ENCODE results near the gene CACFD1.

Gene CACFD1

GRCh38 chr9:133464638-133465037, 4.9 kb downstream of the CACFD1 start:
- no peak for DNase-seq (ENCODE audit: low spot score)

DNA sequence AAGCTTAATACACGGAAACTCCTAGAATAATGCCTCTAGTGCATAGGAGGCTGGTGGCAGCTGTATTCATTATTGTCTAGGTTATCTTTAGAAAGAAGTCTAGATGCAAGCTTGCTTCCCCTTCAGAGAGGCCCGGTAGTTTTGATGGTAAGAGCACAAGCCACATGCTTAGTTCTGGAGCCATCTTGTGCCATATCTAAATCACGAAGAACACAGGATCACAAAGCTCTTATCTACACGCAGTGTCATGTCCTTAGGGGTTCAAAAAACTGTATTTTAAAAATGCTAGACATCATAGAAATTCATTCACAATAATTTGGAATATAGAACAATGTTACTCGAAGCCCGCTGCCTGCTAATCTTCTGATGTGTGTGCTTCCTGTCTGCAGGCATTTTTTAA, 6.2 kb downstream of the CACFD1 start:
- DNase-seq (ENCODE audit: low spot score): no peak

- no peak for DNase-seq (ENCODE audit: low spot score)
These were observed 7.3 kb downstream of the CACFD1 start for GRCh38 chr9:133467101-133467500.

DNA sequence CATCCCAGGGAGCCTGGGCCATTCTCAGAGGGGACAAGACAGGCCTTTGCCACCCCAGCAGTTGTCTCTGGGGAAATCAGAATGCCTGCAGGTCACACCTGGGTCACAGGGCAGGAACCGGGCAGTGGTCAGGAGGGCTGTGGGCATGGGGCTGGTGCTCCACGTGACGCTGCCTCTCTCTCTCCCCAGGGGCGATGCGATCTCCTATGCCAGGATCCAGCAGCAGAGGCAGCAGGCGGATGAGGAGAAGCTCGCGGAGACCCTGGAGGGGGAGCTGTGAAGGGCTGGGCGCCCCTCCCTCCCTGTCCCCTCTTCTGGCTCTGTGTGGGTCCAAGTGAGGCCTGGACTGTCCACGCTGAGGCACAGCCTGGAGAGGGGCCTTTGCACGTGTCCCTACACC, 8.6 kb downstream of the CACFD1 start:
- DNase-seq (ENCODE audit: low spot score): no peak

- no peak for DNase-seq (ENCODE audit: low spot score)
These were observed 9.1 kb downstream of the CACFD1 start for GRCh38 chr9:133468777-133469421.

DNA sequence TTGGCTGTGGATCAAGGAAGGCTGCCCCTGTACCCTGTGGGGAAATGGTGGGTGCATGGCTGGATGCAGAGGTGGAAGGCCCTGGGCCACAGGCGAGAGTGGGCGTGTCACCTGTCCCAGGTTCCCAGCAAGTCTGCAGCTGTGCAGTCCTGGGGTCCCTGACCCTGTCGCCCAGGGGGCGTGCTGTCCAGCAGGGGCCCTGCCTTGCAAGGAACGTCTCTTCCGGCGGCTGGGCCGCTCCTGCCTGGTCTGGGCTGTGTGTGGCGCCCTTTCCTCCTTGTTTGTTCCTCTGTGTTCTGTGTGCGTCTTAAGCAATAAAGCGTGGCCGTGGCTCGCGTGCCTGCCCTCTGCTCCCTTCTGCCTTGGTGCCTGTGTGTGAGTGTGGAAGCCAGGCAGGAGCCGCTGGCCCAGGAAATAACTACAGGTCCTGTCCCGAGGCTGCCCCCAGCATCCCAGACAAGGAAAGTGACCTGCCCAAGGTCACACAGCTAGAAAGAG, 10.7 kb downstream of the CACFD1 start:
- DNase-seq (ENCODE audit: low spot score): no peak

DNA sequence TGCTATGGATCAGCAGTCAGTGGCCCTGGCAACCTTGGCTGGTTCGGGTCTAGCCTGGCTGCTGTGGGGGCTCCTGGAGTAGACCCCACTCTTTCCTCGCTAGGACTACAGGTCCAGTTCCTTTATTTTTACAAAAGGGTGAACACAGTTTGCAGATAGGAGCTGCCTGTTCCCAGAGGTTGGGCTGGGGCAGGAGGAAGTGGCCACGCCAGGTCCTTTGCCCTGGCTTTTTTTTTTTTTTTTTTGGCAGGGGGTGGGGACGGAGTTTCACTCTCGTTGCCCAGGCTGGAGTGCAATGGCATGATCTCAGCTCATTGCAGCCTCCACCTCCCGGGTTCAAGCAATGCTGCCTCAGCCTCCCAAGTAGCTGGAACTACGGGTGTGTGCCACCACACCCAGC, 11.2 kb downstream of the CACFD1 start:
- DNase-seq (ENCODE audit: low spot score): no peak

GRCh38 chr9:133471551-133472276, 11.9 kb downstream of the CACFD1 start:
- no peak for DNase-seq (ENCODE audit: low spot score)

- DNase-seq (ENCODE audit: low spot score): no peak
These were observed 12.5 kb downstream of the CACFD1 start for GRCh38 chr9:133472277-133472645.

GRCh38 chr9:133472753-133473378, 13.1 kb downstream of the CACFD1 start:
- DNase-seq (ENCODE audit: low spot score): no peak

- DNase-seq (ENCODE audit: low spot score): no peak
These were observed 14.0 kb downstream of the CACFD1 start for GRCh38 chr9:133473743-133474142.

- no peak for DNase-seq (ENCODE audit: low spot score)
These were observed 14.4 kb downstream of the CACFD1 start for GRCh38 chr9:133474215-133474614.

GRCh38 chr9:133474853-133475252, 15.1 kb downstream of the CACFD1 start:
- DNase-seq (ENCODE audit: low spot score): no peak

GRCh38 chr9:133475292-133476012, 15.7 kb downstream of the CACFD1 start:
- no peak for DNase-seq (ENCODE audit: low spot score)

GRCh38 chr9:133476036-133476931, 16.5 kb downstream of the CACFD1 start:
- DNase-seq (ENCODE audit: low spot score): no peak

DNA sequence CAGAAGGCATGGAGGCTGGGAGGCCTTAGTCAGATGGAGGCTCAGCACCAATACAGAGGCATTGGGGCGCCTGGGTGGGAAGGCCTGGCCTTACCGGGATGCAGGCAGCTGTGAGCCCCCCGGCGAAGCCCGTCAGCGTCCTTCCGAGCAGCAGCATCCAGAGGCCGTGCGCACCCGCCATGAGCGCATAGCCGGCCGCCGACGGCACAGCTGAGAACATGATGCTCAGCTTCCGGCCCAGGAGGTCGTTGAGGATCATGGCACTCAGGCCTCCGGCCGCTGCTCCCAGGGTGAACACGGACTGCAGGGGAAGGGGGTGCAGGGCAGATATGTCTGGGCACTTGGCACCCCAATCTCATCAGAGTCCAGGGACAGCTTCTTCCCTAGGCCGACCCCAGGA, 17.2 kb downstream of the CACFD1 start:
- no peak for DNase-seq (ENCODE audit: low spot score)

GRCh38 chr9:133477461-133477860, 17.7 kb downstream of the CACFD1 start:
- no peak for DNase-seq (ENCODE audit: low spot score)

DNA sequence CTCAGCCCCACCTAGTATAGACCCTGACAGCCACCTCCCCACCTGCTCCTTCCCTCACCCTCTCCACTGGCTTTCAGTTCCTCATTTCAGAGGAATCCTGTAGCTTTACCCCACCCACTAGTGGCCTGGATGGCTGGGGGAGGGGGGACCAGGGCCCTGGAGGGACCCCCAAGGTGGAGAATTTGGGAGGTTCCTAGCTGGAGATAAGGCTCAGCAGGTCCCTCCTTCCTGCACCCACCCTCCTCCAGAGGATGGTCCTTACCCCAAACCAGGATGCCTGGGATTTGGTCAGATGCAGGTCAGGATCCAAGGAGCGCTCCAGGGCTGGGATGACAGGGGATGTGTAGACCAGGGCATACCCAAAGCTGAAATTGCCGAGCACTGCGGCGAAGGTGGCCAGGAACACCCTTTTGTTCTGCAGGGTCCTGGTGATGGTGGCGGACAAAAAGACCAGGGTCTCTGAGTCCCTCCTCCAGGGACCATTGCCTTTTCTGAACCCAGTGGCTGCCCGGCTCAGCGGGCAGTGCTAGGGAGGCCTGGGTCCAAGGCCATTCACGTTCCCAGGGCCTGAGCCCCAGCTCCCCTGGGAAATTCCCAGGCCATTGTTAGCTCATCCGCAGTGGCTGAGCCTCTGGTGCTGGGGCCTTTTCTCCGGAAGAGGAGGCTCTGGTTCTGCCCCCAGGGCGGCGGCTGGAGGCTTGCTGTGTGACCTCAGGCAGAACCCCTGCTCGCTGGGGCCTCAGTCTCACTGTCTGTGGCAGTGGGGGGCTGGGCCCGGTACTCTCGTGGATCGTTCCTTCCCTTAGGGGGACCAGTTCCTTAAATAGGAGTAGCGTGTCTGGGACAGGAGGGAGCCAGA, 18.4 kb downstream of the CACFD1 start:
- no peak for DNase-seq (ENCODE audit: low spot score)

DNA sequence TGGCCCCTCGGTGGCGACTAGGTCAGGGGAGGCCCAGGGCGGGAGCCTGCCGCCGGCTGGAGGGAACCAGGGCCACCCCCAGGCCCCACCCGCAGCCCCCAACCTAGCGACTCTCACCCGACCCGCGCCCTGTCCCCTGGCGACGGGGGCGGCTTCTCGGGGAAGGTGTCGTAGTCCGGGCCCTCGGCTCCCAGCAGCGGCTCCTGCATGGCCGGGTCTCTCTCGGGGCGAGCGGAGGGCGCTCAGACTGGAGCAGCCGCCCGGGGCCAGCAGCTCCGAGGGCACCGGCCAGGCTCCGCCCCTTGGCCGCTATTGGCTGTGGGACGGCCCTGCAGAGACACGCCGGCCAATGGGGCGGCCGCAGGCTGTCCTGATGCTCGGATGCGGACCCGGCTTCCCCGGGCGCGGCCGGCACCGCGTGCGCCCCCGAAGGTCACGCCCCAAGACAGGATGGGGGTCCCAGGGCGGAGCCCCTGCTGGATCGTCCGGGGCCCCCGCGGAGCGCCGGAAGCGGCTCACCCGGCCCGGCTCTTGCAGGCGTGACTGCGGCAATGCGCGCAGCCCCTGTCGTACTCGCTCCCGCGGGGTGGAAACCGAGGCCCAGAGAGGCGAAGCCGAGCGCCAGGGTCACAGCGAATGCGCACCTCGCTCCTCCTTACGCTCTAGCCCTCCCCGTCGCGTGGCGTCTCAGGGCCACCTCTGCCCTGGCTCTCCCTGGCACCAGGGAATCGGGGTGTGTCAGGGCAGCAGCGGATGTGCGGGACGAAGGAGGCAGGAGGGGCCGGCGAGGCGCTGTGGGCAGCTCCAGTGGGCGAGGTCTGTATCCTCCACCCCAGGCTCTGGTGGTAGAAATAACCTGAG, 19.3 kb downstream of the CACFD1 start, which contains the start of gene SLC2A6:
TSS of gene SLC2A6 (minus strand) at position 249 of the 861 bp plus-strand sequence. CDS start at position 209, 40 bp downstream.
- peak; percentile 88 for DNase-seq (ENCODE audit: low spot score)

Data from globus pallidus (tissue), 1 donor.